Measurements from ENCODE around the gene WDR43.

DNA sequence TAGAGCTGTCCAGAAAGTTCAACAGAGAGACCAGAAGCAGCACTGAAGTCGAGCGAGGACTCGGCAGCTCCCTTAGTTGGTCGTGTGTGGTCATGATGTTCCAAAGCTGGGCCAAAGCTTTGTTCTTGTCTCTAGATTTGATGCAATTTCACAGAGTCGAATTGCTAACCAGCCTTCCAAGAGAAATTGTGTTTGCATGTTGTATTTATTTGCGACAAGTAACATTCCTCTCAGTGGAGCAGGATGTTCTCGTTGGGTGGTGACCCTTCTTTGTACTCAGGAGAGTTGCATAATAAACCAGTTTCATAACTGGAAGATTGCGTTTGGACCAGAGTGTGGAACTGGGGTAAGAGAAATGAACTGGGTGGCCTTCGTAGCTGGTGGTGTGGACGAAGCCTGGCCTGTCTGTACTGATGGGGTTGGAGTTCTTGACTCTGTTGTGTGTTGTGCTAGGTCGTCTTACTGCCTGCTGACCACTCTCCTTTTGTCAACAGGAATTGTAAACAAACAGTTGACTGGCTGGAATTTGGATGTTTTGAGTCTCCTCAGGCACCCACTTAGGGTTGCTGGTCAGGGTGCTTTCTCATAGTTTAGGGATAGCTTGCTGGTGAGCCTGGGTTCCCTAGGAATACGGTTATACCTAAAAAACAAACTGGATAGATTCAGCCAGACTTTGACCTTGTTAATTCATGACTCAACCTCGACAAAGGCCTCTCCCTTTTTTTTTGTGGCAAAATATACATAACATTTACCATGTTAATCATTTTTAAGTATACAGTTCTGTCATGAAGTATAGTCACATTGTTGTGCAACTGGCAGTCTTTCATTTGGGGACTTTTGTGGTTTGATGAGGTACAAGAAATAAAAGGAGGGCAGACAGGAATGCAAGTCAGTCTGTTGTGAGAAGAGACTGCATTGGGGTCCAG lies 57.7 kb downstream of the WDR43 start:
- TF ChIP-seq EZH2 (IDR thresholded peaks at IDR 0.05; ENCODE audit: borderline replicate concordance, low read depth, low read length): no peak
- no peak for TF ChIP-seq SOX6 (IDR thresholded peaks at IDR 0.05)
- no peak for TF ChIP-seq ZFX (CRISPR knock-in tag; IDR thresholded peaks at IDR 0.05)
- TF ChIP-seq, protein P1, sequence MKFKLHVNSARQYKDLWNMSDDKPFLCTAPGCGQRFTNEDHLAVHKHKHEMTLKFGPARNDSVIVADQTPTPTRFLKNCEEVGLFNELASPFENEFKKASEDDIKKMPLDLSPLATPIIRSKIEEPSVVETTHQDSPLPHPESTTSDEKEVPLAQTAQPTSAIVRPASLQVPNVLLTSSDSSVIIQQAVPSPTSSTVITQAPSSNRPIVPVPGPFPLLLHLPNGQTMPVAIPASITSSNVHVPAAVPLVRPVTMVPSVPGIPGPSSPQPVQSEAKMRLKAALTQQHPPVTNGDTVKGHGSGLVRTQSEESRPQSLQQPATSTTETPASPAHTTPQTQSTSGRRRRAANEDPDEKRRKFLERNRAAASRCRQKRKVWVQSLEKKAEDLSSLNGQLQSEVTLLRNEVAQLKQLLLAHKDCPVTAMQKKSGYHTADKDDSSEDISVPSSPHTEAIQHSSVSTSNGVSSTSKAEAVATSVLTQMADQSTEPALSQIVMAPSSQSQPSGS (CRISPR knock-in tag; IDR thresholded peaks at IDR 0.05): no peak
- no peak for TF ChIP-seq ZKSCAN1 (IDR thresholded peaks at IDR 0.05; ENCODE audit: low read depth, low read length)
- TF ChIP-seq FOXA1 (IDR thresholded peaks at IDR 0.05; ENCODE audit: borderline replicate concordance): no peak
